ENCODE data around the gene CACNA1I.

CACNA1I gene

GRCh38 chr22:39627865-39628562 is 57.5 kb downstream of the CACNA1I start:
- FAIRE-seq: no peak

GRCh38 chr22:39628563-39629080 is 58.1 kb downstream of the CACNA1I start:
- FAIRE-seq: no peak

- FAIRE-seq: no peak
These were observed 59.3 kb downstream of the CACNA1I start for GRCh38 chr22:39629851-39630250.

- no peak for FAIRE-seq
These were observed 60.2 kb downstream of the CACNA1I start for GRCh38 chr22:39630721-39631120.

GRCh38 chr22:39631381-39632286 is 61.1 kb downstream of the CACNA1I start:
- FAIRE-seq: no peak

GRCh38 chr22:39634530-39635405 is 64.2 kb downstream of the CACNA1I start:
- FAIRE-seq: no peak

- FAIRE-seq: no peak
These were observed 65.2 kb downstream of the CACNA1I start for GRCh38 chr22:39635719-39636118.

GRCh38 chr22:39638958-39639357 is 68.4 kb downstream of the CACNA1I start:
- FAIRE-seq: no peak

- no peak for FAIRE-seq
These were observed 71.2 kb downstream of the CACNA1I start for GRCh38 chr22:39641660-39642310.

- no peak for FAIRE-seq
These were observed 72.9 kb downstream of the CACNA1I start for GRCh38 chr22:39643311-39644083.

GRCh38 chr22:39645532-39645931 is 75.0 kb downstream of the CACNA1I start:
- FAIRE-seq: no peak

- FAIRE-seq: no peak
These were observed 76.0 kb downstream of the CACNA1I start for GRCh38 chr22:39646398-39647063.

GRCh38 chr22:39647836-39648629 is 77.5 kb downstream of the CACNA1I start:
- no peak for FAIRE-seq

GRCh38 chr22:39648630-39648950 is 78.0 kb downstream of the CACNA1I start:
- no peak for FAIRE-seq

GRCh38 chr22:39649500-39650089 is 79.0 kb downstream of the CACNA1I start:
- no peak for FAIRE-seq

GRCh38 chr22:39651053-39651996 is 80.8 kb downstream of the CACNA1I start:
- FAIRE-seq: no peak

GRCh38 chr22:39652990-39653786 is 82.6 kb downstream of the CACNA1I start:
- no peak for FAIRE-seq

- FAIRE-seq: no peak
These were observed 83.2 kb downstream of the CACNA1I start for GRCh38 chr22:39653787-39654077.
